GM23338 (cell line): Measurements from ENCODE around the gene SLC39A7. TPM values are rescaled to one million over a fixed set of nuclear protein-coding genes. Genes with fewer than 3 reads are reported as not detected.

Experiments used
- EZH2phosphoT487 ChIP-seq: fragments of 200-600 bp; sonication (generic); IDR thresholded peaks from one replicate; pipeline ENCODE4 v1.8.1; 2018; ENCODE audit warnings: antibody characterized with exemption; ENCODE audit not compliant: unreplicated experiment
- POLR2AphosphoS5 ChIP-seq: IDR thresholded peaks from 2 replicates; pipeline ENCODE4 v1.6.1; 2016; ENCODE audit warnings: antibody characterized with exemption, low read depth
- STAT1 ChIP-seq: IDR thresholded peaks from one replicate; pipeline ENCODE4 v1.6.1; 2016; ENCODE audit warnings: antibody characterized with exemption; ENCODE audit not compliant: unreplicated experiment
- ZNF331 ChIP-seq: fragments of 250-450 bp; sonication (Bioruptor Pico); IDR thresholded peaks from 2 replicates; pipeline ENCODE4 v1.5.0; 2020; ENCODE audit warnings: low read depth, mild to moderate bottlenecking, moderate library complexity
- polyA plus RNA-seq: library from polyadenylated mRNA; unstranded; fragments of >200 nt; fragmentation: Nextera tagmentation; extraction: Ambion mirVana; gene quantifications from 2 replicates; pipeline ENCODE4 v1.2.1, GENCODE V29; 2016
- total RNA-seq: library from RNA; depleted of rRNA; stranded (reverse); fragments of >200 nt; shearing (Covaris generic); gene quantifications from 2 replicates; pipeline ENCODE4 v1.2.3, GENCODE V29; 2014
- TF ChIP-seq, protein P1 (sequence below): fragments of 250-450 bp; sonication (Bioruptor Pico); IDR thresholded peaks from 2 replicates; pipeline ENCODE4 v1.5.0; 2020; ENCODE audit warnings: mild to moderate bottlenecking, moderate library complexity
- TF ChIP-seq, protein P2 (sequence below): IDR thresholded peaks from 2 replicates; pipeline ENCODE4 v1.6.1; 2016; ENCODE audit warnings: antibody characterized with exemption
- TF ChIP-seq, protein P3 (sequence below): IDR thresholded peaks from one replicate; pipeline ENCODE4 v1.6.1; 2018; ENCODE audit warnings: antibody characterized with exemption; ENCODE audit not compliant: unreplicated experiment

Gene SLC39A7
- total and polyA plus RNA-seq, 2 experiments from 2014 or later: 9.0 to 75.9 TPM

DNA sequence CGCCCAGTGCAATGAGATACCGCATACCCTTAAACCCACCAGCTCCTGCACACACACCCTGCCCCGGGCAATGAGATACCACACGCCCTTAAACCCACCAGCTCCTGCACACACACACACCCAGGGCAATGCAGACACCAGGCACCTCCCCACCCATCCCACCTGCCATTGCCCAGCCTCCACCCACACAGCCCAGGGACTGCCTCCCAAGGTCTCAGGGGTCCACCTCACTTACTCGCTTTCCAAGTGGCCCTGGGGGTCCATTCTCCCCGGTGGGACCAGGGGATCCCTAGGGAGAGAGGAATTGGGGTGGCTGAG lies 32.4 kb upstream of the SLC39A7 start (continued):
- TF ChIP-seq, protein P1, sequence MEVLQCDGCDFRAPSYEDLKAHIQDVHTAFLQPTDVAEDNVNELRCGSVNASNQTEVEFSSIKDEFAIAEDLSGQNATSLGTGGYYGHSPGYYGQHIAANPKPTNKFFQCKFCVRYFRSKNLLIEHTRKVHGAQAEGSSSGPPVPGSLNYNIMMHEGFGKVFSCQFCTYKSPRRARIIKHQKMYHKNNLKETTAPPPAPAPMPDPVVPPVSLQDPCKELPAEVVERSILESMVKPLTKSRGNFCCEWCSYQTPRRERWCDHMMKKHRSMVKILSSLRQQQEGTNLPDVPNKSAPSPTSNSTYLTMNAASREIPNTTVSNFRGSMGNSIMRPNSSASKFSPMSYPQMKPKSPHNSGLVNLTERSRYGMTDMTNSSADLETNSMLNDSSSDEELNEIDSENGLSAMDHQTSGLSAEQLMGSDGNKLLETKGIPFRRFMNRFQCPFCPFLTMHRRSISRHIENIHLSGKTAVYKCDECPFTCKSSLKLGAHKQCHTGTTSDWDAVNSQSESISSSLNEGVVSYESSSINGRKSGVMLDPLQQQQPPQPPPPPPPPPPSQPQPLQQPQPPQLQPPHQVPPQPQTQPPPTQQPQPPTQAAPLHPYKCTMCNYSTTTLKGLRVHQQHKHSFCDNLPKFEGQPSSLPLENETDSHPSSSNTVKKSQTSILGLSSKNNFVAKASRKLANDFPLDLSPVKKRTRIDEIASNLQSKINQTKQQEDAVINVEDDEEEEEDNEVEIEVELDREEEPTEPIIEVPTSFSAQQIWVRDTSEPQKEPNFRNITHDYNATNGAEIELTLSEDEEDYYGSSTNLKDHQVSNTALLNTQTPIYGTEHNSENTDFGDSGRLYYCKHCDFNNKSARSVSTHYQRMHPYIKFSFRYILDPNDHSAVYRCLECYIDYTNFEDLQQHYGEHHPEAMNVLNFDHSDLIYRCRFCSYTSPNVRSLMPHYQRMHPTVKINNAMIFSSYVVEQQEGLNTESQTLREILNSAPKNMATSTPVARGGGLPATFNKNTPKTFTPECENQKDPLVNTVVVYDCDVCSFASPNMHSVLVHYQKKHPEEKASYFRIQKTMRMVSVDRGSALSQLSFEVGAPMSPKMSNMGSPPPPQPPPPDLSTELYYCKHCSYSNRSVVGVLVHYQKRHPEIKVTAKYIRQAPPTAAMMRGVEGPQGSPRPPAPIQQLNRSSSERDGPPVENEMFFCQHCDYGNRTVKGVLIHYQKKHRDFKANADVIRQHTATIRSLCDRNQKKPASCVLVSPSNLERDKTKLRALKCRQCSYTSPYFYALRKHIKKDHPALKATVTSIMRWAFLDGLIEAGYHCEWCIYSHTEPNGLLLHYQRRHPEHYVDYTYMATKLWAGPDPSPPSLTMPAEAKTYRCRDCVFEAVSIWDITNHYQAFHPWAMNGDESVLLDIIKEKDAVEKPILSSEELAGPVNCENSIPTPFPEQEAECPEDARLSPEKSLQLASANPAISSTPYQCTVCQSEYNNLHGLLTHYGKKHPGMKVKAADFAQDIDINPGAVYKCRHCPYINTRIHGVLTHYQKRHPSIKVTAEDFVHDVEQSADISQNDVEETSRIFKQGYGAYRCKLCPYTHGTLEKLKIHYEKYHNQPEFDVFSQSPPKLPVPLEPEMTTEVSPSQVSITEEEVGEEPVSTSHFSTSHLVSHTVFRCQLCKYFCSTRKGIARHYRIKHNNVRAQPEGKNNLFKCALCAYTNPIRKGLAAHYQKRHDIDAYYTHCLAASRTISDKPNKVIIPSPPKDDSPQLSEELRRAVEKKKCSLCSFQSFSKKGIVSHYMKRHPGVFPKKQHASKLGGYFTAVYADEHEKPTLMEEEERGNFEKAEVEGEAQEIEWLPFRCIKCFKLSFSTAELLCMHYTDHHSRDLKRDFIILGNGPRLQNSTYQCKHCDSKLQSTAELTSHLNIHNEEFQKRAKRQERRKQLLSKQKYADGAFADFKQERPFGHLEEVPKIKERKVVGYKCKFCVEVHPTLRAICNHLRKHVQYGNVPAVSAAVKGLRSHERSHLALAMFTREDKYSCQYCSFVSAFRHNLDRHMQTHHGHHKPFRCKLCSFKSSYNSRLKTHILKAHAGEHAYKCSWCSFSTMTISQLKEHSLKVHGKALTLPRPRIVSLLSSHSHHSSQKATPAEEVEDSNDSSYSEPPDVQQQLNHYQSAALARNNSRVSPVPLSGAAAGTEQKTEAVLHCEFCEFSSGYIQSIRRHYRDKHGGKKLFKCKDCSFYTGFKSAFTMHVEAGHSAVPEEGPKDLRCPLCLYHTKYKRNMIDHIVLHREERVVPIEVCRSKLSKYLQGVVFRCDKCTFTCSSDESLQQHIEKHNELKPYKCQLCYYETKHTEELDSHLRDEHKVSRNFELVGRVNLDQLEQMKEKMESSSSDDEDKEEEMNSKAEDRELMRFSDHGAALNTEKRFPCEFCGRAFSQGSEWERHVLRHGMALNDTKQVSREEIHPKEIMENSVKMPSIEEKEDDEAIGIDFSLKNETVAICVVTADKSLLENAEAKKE (CRISPR knock-in tag): no peak
- TF ChIP-seq POLR2AphosphoS5: no peak
- TF ChIP-seq ZNF331 (CRISPR knock-in tag): no peak
- TF ChIP-seq EZH2phosphoT487: no peak
- TF ChIP-seq, protein P2, sequence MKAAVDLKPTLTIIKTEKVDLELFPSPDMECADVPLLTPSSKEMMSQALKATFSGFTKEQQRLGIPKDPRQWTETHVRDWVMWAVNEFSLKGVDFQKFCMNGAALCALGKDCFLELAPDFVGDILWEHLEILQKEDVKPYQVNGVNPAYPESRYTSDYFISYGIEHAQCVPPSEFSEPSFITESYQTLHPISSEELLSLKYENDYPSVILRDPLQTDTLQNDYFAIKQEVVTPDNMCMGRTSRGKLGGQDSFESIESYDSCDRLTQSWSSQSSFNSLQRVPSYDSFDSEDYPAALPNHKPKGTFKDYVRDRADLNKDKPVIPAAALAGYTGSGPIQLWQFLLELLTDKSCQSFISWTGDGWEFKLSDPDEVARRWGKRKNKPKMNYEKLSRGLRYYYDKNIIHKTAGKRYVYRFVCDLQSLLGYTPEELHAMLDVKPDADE: no peak
- TF ChIP-seq, protein P3, sequence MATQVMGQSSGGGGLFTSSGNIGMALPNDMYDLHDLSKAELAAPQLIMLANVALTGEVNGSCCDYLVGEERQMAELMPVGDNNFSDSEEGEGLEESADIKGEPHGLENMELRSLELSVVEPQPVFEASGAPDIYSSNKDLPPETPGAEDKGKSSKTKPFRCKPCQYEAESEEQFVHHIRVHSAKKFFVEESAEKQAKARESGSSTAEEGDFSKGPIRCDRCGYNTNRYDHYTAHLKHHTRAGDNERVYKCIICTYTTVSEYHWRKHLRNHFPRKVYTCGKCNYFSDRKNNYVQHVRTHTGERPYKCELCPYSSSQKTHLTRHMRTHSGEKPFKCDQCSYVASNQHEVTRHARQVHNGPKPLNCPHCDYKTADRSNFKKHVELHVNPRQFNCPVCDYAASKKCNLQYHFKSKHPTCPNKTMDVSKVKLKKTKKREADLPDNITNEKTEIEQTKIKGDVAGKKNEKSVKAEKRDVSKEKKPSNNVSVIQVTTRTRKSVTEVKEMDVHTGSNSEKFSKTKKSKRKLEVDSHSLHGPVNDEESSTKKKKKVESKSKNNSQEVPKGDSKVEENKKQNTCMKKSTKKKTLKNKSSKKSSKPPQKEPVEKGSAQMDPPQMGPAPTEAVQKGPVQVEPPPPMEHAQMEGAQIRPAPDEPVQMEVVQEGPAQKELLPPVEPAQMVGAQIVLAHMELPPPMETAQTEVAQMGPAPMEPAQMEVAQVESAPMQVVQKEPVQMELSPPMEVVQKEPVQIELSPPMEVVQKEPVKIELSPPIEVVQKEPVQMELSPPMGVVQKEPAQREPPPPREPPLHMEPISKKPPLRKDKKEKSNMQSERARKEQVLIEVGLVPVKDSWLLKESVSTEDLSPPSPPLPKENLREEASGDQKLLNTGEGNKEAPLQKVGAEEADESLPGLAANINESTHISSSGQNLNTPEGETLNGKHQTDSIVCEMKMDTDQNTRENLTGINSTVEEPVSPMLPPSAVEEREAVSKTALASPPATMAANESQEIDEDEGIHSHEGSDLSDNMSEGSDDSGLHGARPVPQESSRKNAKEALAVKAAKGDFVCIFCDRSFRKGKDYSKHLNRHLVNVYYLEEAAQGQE: no peak
- no peak for TF ChIP-seq STAT1
